Lung microvascular endothelial cell (primary cell): ENCODE results near the gene RASSF10. TPM values are rescaled to one million over a fixed set of nuclear protein-coding genes. Genes with fewer than 3 reads are reported as not detected.

Experiments
- DNase-seq, 2 donors: peaks; one replicate each; pipeline versions ENCODE4 v3.0.0 to v3.0.0-alpha.2; 2010; ENCODE audit warnings: low read depth in 2 of 2
- total RNA-seq: library from RNA; depleted of rRNA; stranded (reverse); fragments of >200 nt; gene quantifications from 2 replicates; pipeline ENCODE4 v1.2.1, GENCODE V29; 2014

Gene RASSF10
- total RNA-seq, 1 donor from 2014 or later, result 0.60 TPM

GRCh38 chr11:12993626-12994025 lies 15.5 kb upstream of the RASSF10 start:
- no peak for DNase-seq

GRCh38 chr11:12994476-12994875 lies 14.6 kb upstream of the RASSF10 start:
- no peak for DNase-seq

GRCh38 chr11:12995188-12995587 lies 13.9 kb upstream of the RASSF10 start:
- DNase-seq, result no peak

GRCh38 chr11:12995823-12996222 lies 13.3 kb upstream of the RASSF10 start:
- DNase-seq, result no peak

GRCh38 chr11:12997168-12997567 lies 11.9 kb upstream of the RASSF10 start:
- DNase-seq, result no peak

GRCh38 chr11:12998336-12998735 lies 10.8 kb upstream of the RASSF10 start:
- DNase-seq, result no peak

- no peak for DNase-seq
These were observed 9.5 kb upstream of the RASSF10 start for GRCh38 chr11:12999597-12999996.

GRCh38 chr11:13000116-13000515 lies 9.0 kb upstream of the RASSF10 start:
- no peak for DNase-seq

- no peak for DNase-seq
These were observed 8.4 kb upstream of the RASSF10 start for GRCh38 chr11:13000721-13001120.

- no peak for DNase-seq
These were observed 5.2 kb upstream of the RASSF10 start for GRCh38 chr11:13003736-13004493.

- no peak for DNase-seq
These were observed 1.7 kb upstream of the RASSF10 start for GRCh38 chr11:13007182-13008060.

GRCh38 chr11:13008061-13008435 lies 1.1 kb upstream of the RASSF10 start:
- DNase-seq, result no peak

GRCh38 chr11:13009476-13009920 lies 382 bp downstream of the RASSF10 start:
- no peak for DNase-seq

- DNase-seq, result peak; percentile 14 to 63
These were observed 1.0 kb downstream of the RASSF10 start for GRCh38 chr11:13009921-13010748.

- peak in 1 of 2 donors; percentile 54 for DNase-seq
These were observed 1.8 kb downstream of the RASSF10 start for GRCh38 chr11:13010749-13011465.

- no peak for DNase-seq
These were observed 2.4 kb downstream of the RASSF10 start for GRCh38 chr11:13011466-13012055.

GRCh38 chr11:13012056-13012661 lies 3.0 kb downstream of the RASSF10 start:
- DNase-seq, result peak in 1 of 2 donors; percentile 11

GRCh38 chr11:13013054-13013488 lies 4.0 kb downstream of the RASSF10 start:
- DNase-seq, result no peak

GRCh38 chr11:13015753-13016152 lies 6.6 kb downstream of the RASSF10 start:
- DNase-seq, result no peak

- DNase-seq, result peak in 1 of 2 donors; percentile 52
These were observed 7.3 kb downstream of the RASSF10 start for GRCh38 chr11:13016415-13016814.
